ENCODE results near the gene QSOX1. TPM values are rescaled to one million over a fixed set of nuclear protein-coding genes. Genes with fewer than 3 reads are reported as not detected.

Gene QSOX1
- total RNA-seq, 1 donor from 2014 or later, result 156 TPM

- H3K4me3 ChIP-seq (ENCODE audit: insufficient read depth, low read depth, low read length), result no peak overlapping the region
- no peak overlapping the region for H2AFZ ChIP-seq (ENCODE audit: low read depth, low read length)
- Mint-ChIP-seq H3K4me1 (ENCODE audit: low read depth, unreplicated experiment) (no peaks in the 10 kb centered on the region), H3K36me3 (ENCODE audit: low read depth, unreplicated experiment) (peaks cover 17% of the 10 kb centered on the region), H3K4me3 (ENCODE audit: unreplicated experiment) (no peak overlapping the region), H3K27me3 (ENCODE audit: low read depth, unreplicated experiment) (no peaks in the 10 kb centered on the region), H3K9me3 (ENCODE audit: unreplicated experiment) (no peaks in the 10 kb centered on the region), H3K27ac (ENCODE audit: unreplicated experiment) (no peak overlapping the region)
- no peak overlapping the region for H3K4me2 ChIP-seq (ENCODE audit: low read length)
- DNase-seq (ENCODE audit: low read depth) (no peak), FAIRE-seq (no peak)
- no peaks in the 10 kb centered on the region for H3K4me1 ChIP-seq (ENCODE audit: insufficient read depth, low read length)
- peaks cover 14% of the 10 kb centered on the region for H3K36me3 ChIP-seq (ENCODE audit: insufficient read depth, low read length)
- no peaks in the 10 kb centered on the region for H3K27me3 ChIP-seq (ENCODE audit: insufficient read depth, low read length)
- H3K27ac ChIP-seq (ENCODE audit: low read depth, low read length), result no peak overlapping the region
- no peaks in the 10 kb centered on the region for H3K79me2 ChIP-seq (ENCODE audit: insufficient read depth, low read length)
- TF ChIP-seq CTCF (IDR thresholded peaks at IDR 0.05; ENCODE audit: insufficient read depth, low read depth, low read length) (no peak), EZH2 (IDR thresholded peaks at IDR 0.05; ENCODE audit: insufficient read depth, low read length) (no peak)
- no peak overlapping the region for H3K9ac ChIP-seq (ENCODE audit: low read length)
- H4K20me1 ChIP-seq (ENCODE audit: insufficient read depth, low read length), result peaks cover 10% of the 10 kb centered on the region
- H3K9me3 ChIP-seq (ENCODE audit: insufficient read depth, low read depth, low read length), result no peaks in the 10 kb centered on the region
Observed at GRCh38 chr1:180181996-180182642, 27.4 kb downstream of the QSOX1 start.

GRCh38 chr1:180182643-180183311 is 28.1 kb downstream of the QSOX1 start:
- H3K36me3 Mint-ChIP-seq (ENCODE audit: low read depth, unreplicated experiment), result peaks cover 17% of the 10 kb centered on the region
- no peak for FAIRE-seq

More at GRCh38 chr1:180182643-180183311, 28.1 kb downstream of the QSOX1 start:
- no peaks in the 10 kb centered on the region for H3K9me3 Mint-ChIP-seq (ENCODE audit: unreplicated experiment)
- peaks cover 14% of the 10 kb centered on the region for H3K36me3 ChIP-seq (ENCODE audit: insufficient read depth, low read length)
- no peak overlapping the region for H3K9ac ChIP-seq (ENCODE audit: low read length)
- no peak overlapping the region for H3K4me3 ChIP-seq (ENCODE audit: insufficient read depth, low read depth, low read length)
- DNase-seq (ENCODE audit: low read depth), result no peak
- no peaks in the 10 kb centered on the region for H3K27me3 ChIP-seq (ENCODE audit: insufficient read depth, low read length)
- H3K27me3 Mint-ChIP-seq (ENCODE audit: low read depth, unreplicated experiment), result no peaks in the 10 kb centered on the region
- H3K79me2 ChIP-seq (ENCODE audit: insufficient read depth, low read length), result no peaks in the 10 kb centered on the region
- H3K4me1 Mint-ChIP-seq (ENCODE audit: low read depth, unreplicated experiment), result no peaks in the 10 kb centered on the region
- H2AFZ ChIP-seq (ENCODE audit: low read depth, low read length), result no peak overlapping the region
- H3K9me3 ChIP-seq (ENCODE audit: insufficient read depth, low read depth, low read length), result no peaks in the 10 kb centered on the region
- H4K20me1 ChIP-seq (ENCODE audit: insufficient read depth, low read length), result peaks cover 12% of the 10 kb centered on the region
- no peak overlapping the region for H3K27ac Mint-ChIP-seq (ENCODE audit: unreplicated experiment)
- no peaks in the 10 kb centered on the region for H3K4me1 ChIP-seq (ENCODE audit: insufficient read depth, low read length)
- TF ChIP-seq CTCF (IDR thresholded peaks at IDR 0.05; ENCODE audit: insufficient read depth, low read depth, low read length), result no peak
- TF ChIP-seq EZH2 (IDR thresholded peaks at IDR 0.05; ENCODE audit: insufficient read depth, low read length), result no peak
- no peak overlapping the region for H3K27ac ChIP-seq (ENCODE audit: low read depth, low read length)
- no peak overlapping the region for H3K4me2 ChIP-seq (ENCODE audit: low read length)
- H3K4me3 Mint-ChIP-seq (ENCODE audit: unreplicated experiment), result no peak overlapping the region

Measured in astrocyte (in vitro differentiated cells and primary cell).